Suprapubic skin (tissue), 4 donors: ENCODE data around the gene EPHA1.

Experiments used
- CTCF ChIP-seq, 2 donors: fragments of 200-600 bp in 1 of 2; fragments of 450-650 bp in 1 of 2; sonication (generic) in 1 of 2; IDR thresholded peaks; one replicate each; pipeline ENCODE4 v1.5.1; 2016 to 2019; ENCODE audit warnings: antibody characterized with exemption in 2 of 2, mild to moderate bottlenecking in 1 of 2, moderate library complexity in 1 of 2
- EP300 ChIP-seq: sonication (generic); formaldehyde crosslinking; IDR thresholded peaks from one replicate; pipeline ENCODE4 v1.6.1; 2017; ENCODE audit warnings: antibody characterized with exemption
- POLR2A ChIP-seq, 2 donors: fragments of 450-650 bp; IDR thresholded peaks; one replicate each; pipeline ENCODE4 v1.6.1; 2017; ENCODE audit warnings: antibody characterized with exemption in 2 of 2, mild to moderate bottlenecking in 2 of 2, moderate library complexity in 2 of 2
- POLR2AphosphoS5 ChIP-seq, 3 donors: sonication (generic); formaldehyde crosslinking; IDR thresholded peaks; one replicate each; pipeline ENCODE4 v1.6.1; 2017; ENCODE audit warnings: antibody characterized with exemption in 3 of 3

GRCh38 chr7:143455491-143455890, 46.8 kb upstream of the EPHA1 start:
- no peak for TF ChIP-seq CTCF (IDR thresholded peaks at IDR 0.05)
- TF ChIP-seq POLR2A (IDR thresholded peaks at IDR 0.05) = no peak
- TF ChIP-seq POLR2AphosphoS5 (IDR thresholded peaks at IDR 0.05) = no peak
- no peak for TF ChIP-seq EP300
